ENCODE measurements around the gene ITIH5. TPM values are rescaled to one million over a fixed set of nuclear protein-coding genes. Genes with fewer than 3 reads are reported as not detected.
A peak's percentile ranks its signal among the peaks of the same experiment; 100 is the strongest.

ITIH5 gene
- total RNA-seq, 1 experiment from 2014 or later: 5.2 TPM

DNA sequence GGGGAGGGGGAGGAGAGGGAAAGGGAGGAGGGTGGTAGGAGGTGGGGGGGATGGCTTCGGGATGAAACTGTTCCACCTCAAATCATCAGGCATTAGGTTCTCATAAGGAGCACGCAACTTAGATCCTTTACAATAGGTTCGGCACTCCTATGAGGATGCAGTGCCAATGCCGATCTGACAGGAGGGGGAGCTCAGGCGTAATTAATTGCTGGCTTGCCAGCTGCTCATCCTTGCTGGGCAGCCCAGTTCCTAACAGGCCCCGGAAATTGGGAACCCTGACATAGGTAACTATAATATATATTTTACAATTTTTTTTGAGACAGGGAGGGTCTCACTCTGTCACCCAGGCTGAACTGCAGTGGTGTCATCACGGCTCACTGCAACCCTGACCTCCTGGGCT lies 137.1 kb downstream of the ITIH5 start:
- no peak overlapping the region for H3K4me3 Mint-ChIP-seq (ENCODE audit: low read depth, unreplicated experiment)
- no peaks in the 10 kb centered on the region for H3K4me1 Mint-ChIP-seq (ENCODE audit: low read depth, unreplicated experiment)
- intact Hi-C loops (cut with micrococcal nuclease; ENCODE audit: unreplicated experiment): loop anchor here (1.0 to 10.0 kb wide), 7 partner anchors 158 to 1773 kb away; no protein-coding TSS in a partner anchor
- CTCF ChIA-PET: interaction anchor here (0.5 to 2.0 kb wide), 5 partner anchors 97 to 269 kb away, joined by 3 to 61 read pairs (median 4); no protein-coding TSS in a partner anchor
- no peaks in the 10 kb centered on the region for H3K9me3 Mint-ChIP-seq (ENCODE audit: low read depth, unreplicated experiment)
- peaks cover 35% of the 10 kb centered on the region for H3K27me3 Mint-ChIP-seq (ENCODE audit: unreplicated experiment)
- DNase-seq: peak; percentile 61
- TF ChIP-seq, protein P1, sequence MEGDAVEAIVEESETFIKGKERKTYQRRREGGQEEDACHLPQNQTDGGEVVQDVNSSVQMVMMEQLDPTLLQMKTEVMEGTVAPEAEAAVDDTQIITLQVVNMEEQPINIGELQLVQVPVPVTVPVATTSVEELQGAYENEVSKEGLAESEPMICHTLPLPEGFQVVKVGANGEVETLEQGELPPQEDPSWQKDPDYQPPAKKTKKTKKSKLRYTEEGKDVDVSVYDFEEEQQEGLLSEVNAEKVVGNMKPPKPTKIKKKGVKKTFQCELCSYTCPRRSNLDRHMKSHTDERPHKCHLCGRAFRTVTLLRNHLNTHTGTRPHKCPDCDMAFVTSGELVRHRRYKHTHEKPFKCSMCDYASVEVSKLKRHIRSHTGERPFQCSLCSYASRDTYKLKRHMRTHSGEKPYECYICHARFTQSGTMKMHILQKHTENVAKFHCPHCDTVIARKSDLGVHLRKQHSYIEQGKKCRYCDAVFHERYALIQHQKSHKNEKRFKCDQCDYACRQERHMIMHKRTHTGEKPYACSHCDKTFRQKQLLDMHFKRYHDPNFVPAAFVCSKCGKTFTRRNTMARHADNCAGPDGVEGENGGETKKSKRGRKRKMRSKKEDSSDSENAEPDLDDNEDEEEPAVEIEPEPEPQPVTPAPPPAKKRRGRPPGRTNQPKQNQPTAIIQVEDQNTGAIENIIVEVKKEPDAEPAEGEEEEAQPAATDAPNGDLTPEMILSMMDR (IDR thresholded peaks at IDR 0.05; ENCODE audit: unreplicated experiment): peak; percentile 34
- no TSS peak for BruUV-seq (replicated peaks)
- H3K36me3 Mint-ChIP-seq (ENCODE audit: insufficient read depth, unreplicated experiment): no peaks in the 10 kb centered on the region
- H3K27ac Mint-ChIP-seq (ENCODE audit: unreplicated experiment): no peak overlapping the region

DNA sequence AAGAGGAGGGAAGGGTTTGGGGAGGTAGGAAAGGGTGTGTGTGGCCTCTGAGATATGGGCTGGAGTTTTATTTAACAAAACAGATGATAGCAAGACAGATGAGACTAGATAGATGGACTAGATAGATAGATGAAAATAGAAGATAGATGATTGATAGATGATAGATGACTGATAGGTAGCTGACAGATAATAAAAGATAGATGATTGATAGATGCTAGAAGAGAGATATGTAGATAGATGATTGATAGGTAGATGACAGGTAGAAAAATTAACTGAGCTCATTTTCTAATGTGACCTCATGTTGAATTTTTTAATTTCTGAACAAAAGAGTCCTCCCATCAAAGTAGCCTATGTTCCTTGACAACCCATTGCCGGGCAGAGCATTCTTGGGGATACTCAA lies 139.3 kb downstream of the ITIH5 start:
- no peaks in the 10 kb centered on the region for H3K36me3 Mint-ChIP-seq (ENCODE audit: insufficient read depth, unreplicated experiment)
- TF ChIP-seq, protein P1 (IDR thresholded peaks at IDR 0.05; ENCODE audit: unreplicated experiment): no peak
- no peaks in the 10 kb centered on the region for H3K9me3 Mint-ChIP-seq (ENCODE audit: low read depth, unreplicated experiment)
- no peak overlapping the region for H3K4me3 Mint-ChIP-seq (ENCODE audit: low read depth, unreplicated experiment)
- peaks cover 30% of the 10 kb centered on the region for H3K27me3 Mint-ChIP-seq (ENCODE audit: unreplicated experiment)
- no peaks in the 10 kb centered on the region for H3K4me1 Mint-ChIP-seq (ENCODE audit: low read depth, unreplicated experiment)
- CTCF ChIA-PET: no interaction called here
- intact Hi-C loops (cut with micrococcal nuclease; ENCODE audit: unreplicated experiment): loop anchor here (5.0 to 10.0 kb wide), 5 partner anchors 327 to 1680 kb away; no protein-coding TSS in a partner anchor
- DNase-seq: no peak
- BruUV-seq (replicated peaks): no TSS peak
- H3K27ac Mint-ChIP-seq (ENCODE audit: unreplicated experiment): no peak overlapping the region

DNA sequence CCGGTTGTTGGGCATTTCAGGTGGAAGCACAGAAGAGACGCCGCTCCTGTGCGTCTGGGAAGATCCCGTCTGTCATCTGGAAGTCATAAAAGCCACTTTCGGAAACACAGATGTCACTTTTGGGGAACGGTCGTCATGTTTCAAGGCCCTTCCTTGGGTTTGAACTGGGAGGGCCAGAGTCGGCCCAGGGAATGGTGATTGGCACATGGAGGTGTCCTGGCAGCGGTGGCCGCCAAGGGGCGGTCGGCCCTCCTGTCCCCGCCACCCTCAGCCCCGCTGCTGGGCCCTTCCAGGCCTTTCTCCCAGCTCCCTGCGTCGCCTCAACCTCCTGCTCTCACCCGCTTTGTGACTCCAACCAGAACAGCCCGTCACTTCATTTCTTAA lies 140.8 kb downstream of the ITIH5 start:
- H3K4me3 Mint-ChIP-seq (ENCODE audit: low read depth, unreplicated experiment): no peak overlapping the region
- no TSS peak for BruUV-seq (replicated peaks)
- no peaks in the 10 kb centered on the region for H3K4me1 Mint-ChIP-seq (ENCODE audit: low read depth, unreplicated experiment)
- no peaks in the 10 kb centered on the region for H3K9me3 Mint-ChIP-seq (ENCODE audit: low read depth, unreplicated experiment)
- intact Hi-C loops (cut with micrococcal nuclease; ENCODE audit: unreplicated experiment): loop anchor here (5.0 to 10.0 kb wide), 5 partner anchors 329 to 1681 kb away; no protein-coding TSS in a partner anchor
- CTCF ChIA-PET: interaction anchor here (0.6 to 1.4 kb wide), 16 partner anchors 9 to 1778 kb away, joined by 3 to 42 read pairs (median 4); partner anchors contain the start of genes ATP5F1C, KIN and TAF3
- DNase-seq: no peak
- TF ChIP-seq, protein P1 (IDR thresholded peaks at IDR 0.05; ENCODE audit: unreplicated experiment): no peak
- no peaks in the 10 kb centered on the region for H3K36me3 Mint-ChIP-seq (ENCODE audit: insufficient read depth, unreplicated experiment)
- peaks cover 36% of the 10 kb centered on the region for H3K27me3 Mint-ChIP-seq (ENCODE audit: unreplicated experiment)
- no peak overlapping the region for H3K27ac Mint-ChIP-seq (ENCODE audit: unreplicated experiment)

DNA sequence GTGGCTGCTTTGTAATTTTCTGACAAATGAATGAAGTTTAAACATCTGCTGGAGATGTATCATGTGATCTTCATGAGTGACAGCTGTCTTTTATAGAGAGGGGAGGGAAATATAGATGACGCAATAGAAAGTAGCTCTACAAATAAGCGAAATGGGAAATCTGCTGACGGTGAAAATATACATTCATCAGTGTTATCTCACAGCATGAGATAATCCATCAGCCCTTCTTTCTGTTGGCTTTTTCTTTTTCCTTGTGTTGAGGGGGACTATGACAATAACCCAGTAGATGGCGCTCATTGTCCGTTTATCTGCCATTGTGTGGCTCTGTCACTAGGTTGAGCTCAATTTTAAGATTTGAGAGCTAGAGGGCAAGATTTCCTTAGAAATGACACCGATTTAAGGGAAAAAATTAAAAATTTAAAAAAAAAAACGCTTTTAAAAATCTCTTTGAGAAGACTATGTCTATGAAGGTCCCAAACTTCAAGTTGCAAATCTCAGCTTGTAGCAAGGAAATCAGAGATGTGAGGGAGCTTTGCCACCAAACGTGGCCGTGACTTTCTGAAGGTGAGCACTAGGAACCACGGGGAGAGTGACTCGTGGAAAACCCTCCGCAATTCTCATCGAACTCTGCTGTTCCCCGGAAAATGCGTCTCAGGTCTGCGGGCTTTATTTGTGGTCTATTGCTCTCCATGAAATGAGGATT lies 141.3 kb downstream of the ITIH5 start:
- peaks cover 35% of the 10 kb centered on the region for H3K27me3 Mint-ChIP-seq (ENCODE audit: unreplicated experiment)
- no peaks in the 10 kb centered on the region for H3K36me3 Mint-ChIP-seq (ENCODE audit: insufficient read depth, unreplicated experiment)
- intact Hi-C loops (cut with micrococcal nuclease; ENCODE audit: unreplicated experiment): loop anchor here (1.0 to 10.0 kb wide), 8 partner anchors 231 to 1780 kb away; no protein-coding TSS in a partner anchor
- TF ChIP-seq, protein P1 (IDR thresholded peaks at IDR 0.05; ENCODE audit: unreplicated experiment): peak; percentile 48
- DNase-seq: peak; percentile 71
- no TSS peak for BruUV-seq (replicated peaks)
- CTCF ChIA-PET: interaction anchor here (0.6 to 1.4 kb wide), 16 partner anchors 9 to 1779 kb away, joined by 3 to 42 read pairs (median 4); partner anchors contain the start of genes ATP5F1C, KIN and TAF3
- H3K9me3 Mint-ChIP-seq (ENCODE audit: low read depth, unreplicated experiment): no peaks in the 10 kb centered on the region
- no peak overlapping the region for H3K4me3 Mint-ChIP-seq (ENCODE audit: low read depth, unreplicated experiment)
- H3K4me1 Mint-ChIP-seq (ENCODE audit: low read depth, unreplicated experiment): no peaks in the 10 kb centered on the region
- H3K27ac Mint-ChIP-seq (ENCODE audit: unreplicated experiment): no peak overlapping the region
